Urinary bladder (tissue), 4 donors: ENCODE data around the gene LRCH4. TPM values are rescaled to one million over a fixed set of nuclear protein-coding genes. Genes with fewer than 3 reads are reported as not detected.

Experiments
- DNase-seq: peaks from one replicate; pipeline ENCODE4 v3.0.0-alpha.2; 2015; ENCODE audit errors: extremely low spot score
- H3K27ac ChIP-seq: one replicate; pipeline ENCODE4 v1.5.1; 2013; ENCODE audit warnings: low read depth, mild to moderate bottlenecking, moderate library complexity
- H3K36me3 ChIP-seq: one replicate; pipeline ENCODE4 v1.6.1; 2013; ENCODE audit warnings: mild to moderate bottlenecking, moderate library complexity; ENCODE audit not compliant: insufficient read depth
- H3K4me1 ChIP-seq: one replicate; pipeline ENCODE4 v1.6.1; 2013; ENCODE audit warnings: mild to moderate bottlenecking, moderate library complexity; ENCODE audit not compliant: insufficient read depth
- H3K4me3 ChIP-seq: one replicate; pipeline ENCODE4 v1.5.1; 2013; ENCODE audit warnings: low read depth, low read length
- WGBS: extraction: QIAGEN DNeasy Blood & Tissue Kit; methylation state at CpG from one replicate; pipeline ENCODE4 v1.1.7; 2013; 5-methylcytosine and 5-hydroxymethylcytosine counted together
- polyA plus RNA-seq: library from polyadenylated mRNA; stranded (reverse); fragments of 200-250 nt; gene quantifications from one replicate; pipeline ENCODE4 v1.2.3, GENCODE V29; 2013
- total RNA-seq: library from RNA; depleted of rRNA; stranded (reverse); fragments of >200 nt; gene quantifications from one replicate; pipeline ENCODE4 v1.2.3, GENCODE V29; 2014
- donor health status: healthy with polysubstance abuse.
- donor health status: healthy.

LRCH4 gene
- total and polyA plus RNA-seq, 2 donors, result 13.7 to 33.0 TPM

DNA sequence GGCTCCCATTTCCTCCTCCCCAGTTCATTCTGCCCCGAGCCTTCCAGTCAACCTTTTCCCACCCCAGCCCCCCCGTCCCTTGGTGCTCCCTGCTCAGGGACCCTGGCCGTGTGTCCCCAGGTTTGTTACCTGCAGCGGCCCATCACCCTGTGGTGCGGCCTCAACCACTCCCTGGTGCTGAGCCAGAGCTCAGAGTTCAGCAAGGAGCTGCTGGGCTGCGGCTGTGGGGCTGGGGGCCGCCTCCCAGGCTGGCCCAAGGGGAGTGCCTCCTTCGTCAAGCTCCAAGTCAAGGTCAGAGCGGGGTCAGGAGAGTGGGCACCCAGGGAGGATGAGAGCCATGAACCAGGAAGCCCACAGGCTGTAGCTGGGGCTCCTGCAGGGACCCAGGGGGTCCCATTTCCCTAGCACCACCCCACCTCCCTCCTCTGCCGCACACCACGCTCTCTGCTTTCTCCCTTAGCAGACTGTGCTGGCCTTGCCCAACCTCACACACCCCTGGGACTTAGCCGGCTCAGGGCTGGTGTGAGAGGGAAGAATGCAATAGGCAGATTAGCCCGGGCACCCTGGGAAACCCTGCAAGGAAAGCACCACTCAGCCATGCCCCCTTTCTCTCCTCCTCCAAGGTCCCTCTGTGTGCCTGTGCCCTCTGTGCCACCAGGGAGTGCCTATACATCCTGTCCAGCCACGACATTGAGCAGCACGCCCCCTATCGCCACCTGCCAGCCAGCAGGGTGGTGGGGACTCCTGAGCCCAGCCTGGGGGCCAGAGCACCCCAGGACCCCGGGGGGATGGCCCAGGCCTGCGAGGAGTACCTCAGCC, 14.2 kb upstream of the LRCH4 start:
- no peak overlapping the region for H3K27ac ChIP-seq
- no peak overlapping the region for H3K4me3 ChIP-seq
- no peaks in the 10 kb centered on the region for H3K4me1 ChIP-seq
- H3K36me3 ChIP-seq, result no peaks in the 10 kb centered on the region
- 77% methylated on average over 18 of the region's 18 CpGs for WGBS
- no peak for DNase-seq

GRCh38 chr7:100598425-100598824, 12.5 kb upstream of the LRCH4 start:
- H3K4me3 ChIP-seq, result no peak overlapping the region
- DNase-seq, result no peak
- 91% methylated on average over 4 of the region's 4 CpGs for WGBS
- no peaks in the 10 kb centered on the region for H3K36me3 ChIP-seq
- no peaks in the 10 kb centered on the region for H3K4me1 ChIP-seq
- no peak overlapping the region for H3K27ac ChIP-seq

- Histone ChIP-seq H3K4me3 (no peak overlapping the region), H3K4me1 (no peaks in the 10 kb centered on the region), H3K27ac (no peak overlapping the region), H3K36me3 (no peaks in the 10 kb centered on the region)
- WGBS, result 98% methylated on average over 7 of the region's 7 CpGs
- DNase-seq, result no peak
These were observed 9.3 kb upstream of the LRCH4 start for GRCh38 chr7:100595188-100595587.

GRCh38 chr7:100591596-100591995, 5.7 kb upstream of the LRCH4 start:
- H3K36me3 ChIP-seq, result no peaks in the 10 kb centered on the region
- no peaks in the 10 kb centered on the region for H3K4me1 ChIP-seq
- H3K4me3 ChIP-seq, result no peak overlapping the region
- WGBS, result 95% methylated on average over 17 of the region's 17 CpGs
- no peak overlapping the region for H3K27ac ChIP-seq
- DNase-seq, result no peak

DNA sequence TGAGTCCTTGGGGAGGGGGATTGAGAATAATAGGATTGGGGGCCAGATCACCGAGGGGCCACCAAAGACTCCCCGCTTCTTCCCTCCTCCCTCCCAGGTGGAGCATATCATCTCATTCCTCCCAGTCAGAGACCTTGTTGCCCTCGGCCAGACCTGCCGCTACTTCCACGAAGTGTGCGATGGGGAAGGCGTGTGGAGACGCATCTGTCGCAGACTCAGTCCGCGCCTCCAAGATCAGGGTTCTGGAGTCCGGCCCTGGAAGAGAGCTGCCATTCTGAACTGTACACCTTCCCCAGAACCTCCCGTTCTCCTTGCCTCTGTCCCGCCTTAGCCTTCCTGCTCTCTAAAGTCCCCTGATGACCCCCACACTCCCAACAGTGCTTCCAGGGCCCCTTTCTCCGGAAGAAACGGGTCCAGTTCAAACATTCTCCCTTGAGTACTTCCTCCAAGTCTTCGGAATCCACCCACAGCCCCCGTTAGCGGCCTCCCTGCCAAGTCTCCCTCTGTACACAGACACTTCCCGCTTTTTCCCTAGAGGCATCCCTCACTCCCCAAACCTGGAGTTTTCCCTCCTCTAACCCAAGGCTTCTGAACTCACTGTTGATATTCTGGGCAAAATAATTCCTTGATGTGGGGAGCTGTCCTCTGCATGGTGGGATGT, 4.3 kb upstream of the LRCH4 start:
- 29% methylated on average over 20 of the region's 20 CpGs for WGBS
- DNase-seq, result no peak
- no peak overlapping the region for H3K4me3 ChIP-seq
- H3K4me1 ChIP-seq, result no peaks in the 10 kb centered on the region
- H3K36me3 ChIP-seq, result no peaks in the 10 kb centered on the region
- no peak overlapping the region for H3K27ac ChIP-seq

GRCh38 chr7:100589341-100589947, 3.5 kb upstream of the LRCH4 start:
- Histone ChIP-seq H3K36me3 (no peaks in the 10 kb centered on the region), H3K4me3 (no peak overlapping the region), H3K4me1 (no peaks in the 10 kb centered on the region), H3K27ac (no peak overlapping the region)
- no peak for DNase-seq
- 33% methylated on average over 7 of the region's 7 CpGs for WGBS

GRCh38 chr7:100588438-100588837, 2.5 kb upstream of the LRCH4 start:
- no peak for DNase-seq
- WGBS, result 87% methylated on average over 1 of the region's 1 CpG
- H3K27ac ChIP-seq, result no peak overlapping the region
- H3K4me3 ChIP-seq, result no peak overlapping the region
- no peaks in the 10 kb centered on the region for H3K4me1 ChIP-seq
- no peaks in the 10 kb centered on the region for H3K36me3 ChIP-seq

GRCh38 chr7:100586266-100587025, 517 bp upstream of the LRCH4 start, which contains the start of gene FBXO24:
Gene FBXO24, plus strand, starts transcription at chr7:100586328. Its CDS starts 298 bp downstream, at chr7:100586626.
- peak within 1 kb of the TSS; percentile 90 for H3K4me3 ChIP-seq
- no peaks in the 10 kb centered on the region for H3K36me3 ChIP-seq
- DNase-seq, result peak; percentile 99
- peak within 1 kb of the TSS; percentile 94 for H3K27ac ChIP-seq
- WGBS, result under 1% methylated on average over 53 of the region's 53 CpGs
- no peaks in the 10 kb centered on the region for H3K4me1 ChIP-seq

DNA sequence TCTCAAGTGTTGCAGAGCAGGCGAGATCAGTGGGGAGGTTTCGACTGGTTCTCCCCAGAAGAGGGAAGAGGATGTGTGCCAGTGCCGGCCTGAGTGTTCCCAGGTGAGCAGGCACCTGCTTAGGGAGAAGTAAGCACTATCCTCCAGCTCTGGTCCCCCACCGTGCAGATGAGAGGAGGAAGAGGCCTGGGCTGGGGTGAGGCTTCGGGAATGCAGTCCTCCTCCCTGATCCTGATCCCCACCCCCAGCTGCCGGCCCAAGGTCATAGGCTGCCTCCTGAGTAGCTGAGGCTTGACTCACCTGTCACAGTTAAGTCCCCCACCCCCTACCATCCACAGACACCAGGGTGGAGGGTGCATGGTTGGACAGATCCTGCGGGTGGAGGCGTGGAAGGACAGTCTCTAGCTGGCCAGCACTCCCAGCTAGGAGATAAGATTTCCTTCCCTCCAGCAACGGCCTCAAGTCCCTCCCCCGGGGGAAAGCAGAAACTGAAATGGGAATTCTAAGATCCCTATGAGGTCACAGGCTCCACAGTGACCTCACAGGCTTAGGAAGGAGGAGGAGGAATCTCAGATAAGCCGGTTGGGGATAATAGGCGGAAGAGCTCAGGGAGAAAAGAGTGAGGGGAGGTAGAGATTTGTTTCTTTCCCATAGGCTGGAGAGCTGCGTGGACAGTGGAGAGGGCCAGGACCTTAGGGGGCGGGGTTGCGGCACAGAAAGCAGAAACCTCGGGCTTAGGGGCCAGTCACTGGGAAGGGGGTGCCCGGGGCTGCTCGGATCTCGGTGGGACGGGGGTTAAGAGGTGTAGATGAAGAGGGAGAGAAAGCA, 1.0 kb downstream of the LRCH4 start:
- no peaks in the 10 kb centered on the region for H3K4me1 ChIP-seq
- 8% methylated on average over 20 of the region's 20 CpGs for whole genome bisulfite sequencing
- no peak for DNase-seq
- H3K27ac ChIP-seq, result peak overlapping the region; percentile 46
- no peaks in the 10 kb centered on the region for H3K36me3 ChIP-seq
- H3K4me3 ChIP-seq, result peak overlapping the region; percentile 90

DNA sequence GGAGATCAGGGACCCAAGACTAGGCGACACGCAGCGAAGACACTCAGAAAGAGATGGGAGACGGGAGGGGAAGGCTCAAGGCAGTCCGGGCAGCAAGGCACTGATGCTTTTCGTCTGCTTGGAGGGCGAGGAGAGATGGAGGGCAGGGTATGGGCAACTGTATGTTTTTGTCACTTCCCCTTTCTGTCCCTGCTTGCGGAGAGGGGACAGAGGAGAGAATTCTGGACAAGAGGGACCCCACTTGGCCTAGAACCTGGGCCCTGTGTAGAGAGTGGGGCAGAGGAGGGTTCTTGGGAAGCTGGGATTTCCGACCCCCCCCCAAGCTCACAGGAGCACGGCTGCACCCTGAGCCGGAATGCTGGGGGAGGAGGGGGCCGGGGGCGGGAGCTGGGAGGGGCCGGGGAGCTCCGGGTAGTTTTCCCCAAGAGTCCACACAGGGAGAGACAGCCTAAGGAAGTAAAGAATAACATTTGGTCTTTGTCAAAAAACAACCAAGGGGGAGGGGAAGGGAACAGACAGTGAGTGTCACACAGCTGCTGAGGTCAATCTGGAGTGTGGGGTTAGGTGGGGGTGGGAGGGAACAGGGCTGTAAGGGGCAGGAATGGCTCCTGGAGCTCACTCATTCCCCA, 1.8 kb downstream of the LRCH4 start:
- 35% methylated on average over 15 of the region's 15 CpGs for WGBS
- Histone ChIP-seq H3K4me1 (no peaks in the 10 kb centered on the region), H3K36me3 (no peaks in the 10 kb centered on the region), H3K4me3 (peak overlapping the region; percentile 90), H3K27ac (peak overlapping the region; percentile 46)
- DNase-seq, result no peak

- 44% methylated on average over 23 of the region's 23 CpGs for WGBS
- Histone ChIP-seq H3K4me3 (no peak overlapping the region), H3K4me1 (no peaks in the 10 kb centered on the region), H3K36me3 (no peaks in the 10 kb centered on the region), H3K27ac (no peak overlapping the region)
- no peak for DNase-seq
These were observed 2.5 kb downstream of the LRCH4 start for GRCh38 chr7:100583132-100584053.

DNA sequence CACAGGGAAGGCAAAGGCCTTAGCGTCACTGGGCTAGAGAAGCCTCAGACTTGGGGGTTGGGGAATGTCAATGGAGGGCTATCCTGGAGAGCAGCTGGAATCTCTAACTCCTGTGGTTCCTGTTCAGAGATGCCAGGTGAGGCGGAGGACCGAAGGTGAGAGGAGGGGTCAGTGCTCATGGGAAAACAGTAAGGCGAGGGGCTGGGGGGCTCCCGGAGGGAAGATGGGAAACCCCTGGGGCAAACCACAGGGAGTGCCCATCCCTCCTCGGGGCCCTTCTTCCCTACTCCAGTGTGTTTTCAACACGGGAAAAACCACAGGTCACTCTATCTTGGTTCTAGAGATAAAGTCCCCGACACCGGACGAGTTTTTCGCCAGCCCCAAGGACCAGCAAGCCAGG, 3.3 kb downstream of the LRCH4 start:
- DNase-seq, result no peak
- H3K4me3 ChIP-seq, result no peak overlapping the region
- peaks cover 3% of the 10 kb centered on the region for H3K36me3 ChIP-seq
- 77% methylated on average over 11 of the region's 11 CpGs for WGBS
- no peaks in the 10 kb centered on the region for H3K4me1 ChIP-seq
- H3K27ac ChIP-seq, result no peak overlapping the region
